GM18498 (cell line): ENCODE measurements around the gene GRIK2.

Source experiments
- ATAC-seq: cut with Tn5 transposase; IDR thresholded peaks from one replicate; pipeline ENCODE4 v1.9.1; 2021; ENCODE audit warnings: mild to moderate bottlenecking, moderate library complexity; ENCODE audit not compliant: unreplicated experiment

GRIK2 gene

GRCh38 chr6:101453221-101453620, 59.7 kb downstream of the GRIK2 start:
- ATAC-seq: no peak

GRCh38 chr6:101454106-101454676, 60.7 kb downstream of the GRIK2 start:
- ATAC-seq: no peak

GRCh38 chr6:101458336-101458735, 64.8 kb downstream of the GRIK2 start:
- ATAC-seq: no peak

GRCh38 chr6:101458826-101459225, 65.3 kb downstream of the GRIK2 start:
- no peak for ATAC-seq

GRCh38 chr6:101462576-101462975, 69.1 kb downstream of the GRIK2 start:
- no peak for ATAC-seq

GRCh38 chr6:101465863-101466262, 72.4 kb downstream of the GRIK2 start:
- ATAC-seq: no peak

GRCh38 chr6:101477436-101477835, 83.9 kb downstream of the GRIK2 start:
- ATAC-seq: no peak

GRCh38 chr6:101478891-101479290, 85.4 kb downstream of the GRIK2 start:
- ATAC-seq: no peak

GRCh38 chr6:101482606-101483005, 89.1 kb downstream of the GRIK2 start:
- ATAC-seq: no peak

- no peak for ATAC-seq
Measured at GRCh38 chr6:101484781-101485180, 91.3 kb downstream of the GRIK2 start.

GRCh38 chr6:101486124-101486523, 92.6 kb downstream of the GRIK2 start:
- ATAC-seq: no peak

- ATAC-seq: no peak
Measured at GRCh38 chr6:101486726-101487125, 93.2 kb downstream of the GRIK2 start.

- ATAC-seq: no peak
Measured at GRCh38 chr6:101489456-101489855, 95.9 kb downstream of the GRIK2 start.

GRCh38 chr6:101490857-101491256, 97.3 kb downstream of the GRIK2 start:
- ATAC-seq: no peak

- ATAC-seq: no peak
Measured at GRCh38 chr6:101502818-101503217, 109.3 kb downstream of the GRIK2 start.

- ATAC-seq: no peak
Measured at GRCh38 chr6:101509536-101509935, 116.0 kb downstream of the GRIK2 start.

- ATAC-seq: no peak
Measured at GRCh38 chr6:101513181-101513580, 119.7 kb downstream of the GRIK2 start.

- ATAC-seq: no peak
Measured at GRCh38 chr6:101516578-101516977, 123.1 kb downstream of the GRIK2 start.

- no peak for ATAC-seq
Measured at GRCh38 chr6:101517632-101518031, 124.1 kb downstream of the GRIK2 start.

- ATAC-seq: no peak
Measured at GRCh38 chr6:101522254-101522653, 128.7 kb downstream of the GRIK2 start.

GRCh38 chr6:101527467-101527866, 134.0 kb downstream of the GRIK2 start:
- no peak for ATAC-seq

- ATAC-seq: no peak
Measured at GRCh38 chr6:101528801-101529200, 135.3 kb downstream of the GRIK2 start.

GRCh38 chr6:101531538-101531937, 138.0 kb downstream of the GRIK2 start:
- ATAC-seq: no peak
